Keratinocyte (primary cell): ENCODE measurements around the gene ZBTB45. TPM values are rescaled to one million over a fixed set of nuclear protein-coding genes. Genes with fewer than 3 reads are reported as not detected.

Experiments used
- DNase-seq: peaks from one replicate; pipeline ENCODE4 v3.0.0-alpha.2; 2011; ENCODE audit warnings: low read depth, missing footprints, low spot score
- FAIRE-seq: peaks from 2 replicates; lab custom pipeline; 2011; peaks lifted over from hg19 to GRCh38; lab: Jason Lieb, UNC
- H2AFZ ChIP-seq: 2 replicates; pipeline ENCODE4 v1.6.0; 2012; ENCODE audit warnings: low read length, control low read depth, inconsistent platforms; ENCODE audit not compliant: control insufficient read depth
- H3K27ac ChIP-seq: 2 replicates; pipeline ENCODE4 v1.5.1; 2011; ENCODE audit warnings: low read length; ENCODE audit not compliant: control insufficient read depth, insufficient read depth
- H3K27me3 ChIP-seq: 3 replicates; pipeline ENCODE4 v1.6.0; 2011; ENCODE audit warnings: low read length; ENCODE audit not compliant: control insufficient read depth, insufficient read depth; ENCODE audit errors: extremely low read depth
- H3K36me3 ChIP-seq, 2 experiments: 2 replicates in 1 of 2; 3 replicates in 1 of 2; pipeline ENCODE4 v1.5.1; 2011; ENCODE audit warnings: low read length in 2 of 2, mild to moderate bottlenecking in 1 of 2; ENCODE audit not compliant: control insufficient read depth in 2 of 2, insufficient read depth in 2 of 2; ENCODE audit errors: extremely low read depth in 1 of 2
- H3K4me1 ChIP-seq: 3 replicates; pipeline ENCODE4 v1.5.1; 2011; ENCODE audit warnings: low read length; ENCODE audit not compliant: control insufficient read depth, insufficient read depth; ENCODE audit errors: extremely low read depth
- H3K4me2 ChIP-seq: 3 replicates; pipeline ENCODE4 v1.6.0; 2011; ENCODE audit warnings: low read depth, low read length; ENCODE audit not compliant: control insufficient read depth, insufficient read depth; ENCODE audit errors: extremely low read depth
- H3K4me3 ChIP-seq, 3 experiments: fragments of 200-600 bp in 1 of 3; sonication (generic) in 1 of 3; 2 replicates in 2 of 3; 3 replicates in 1 of 3; pipeline ENCODE4 v1.5.1; 2011 to 2016; ENCODE audit warnings: low read length in 3 of 3, mild to moderate bottlenecking in 3 of 3, control low read depth in 2 of 3, inconsistent platforms in 1 of 3, low read depth in 1 of 3, mixed read lengths in 1 of 3, mixed run types in 1 of 3, moderate library complexity in 1 of 3; ENCODE audit not compliant: control insufficient read depth in 2 of 3, insufficient read depth in 2 of 3; ENCODE audit errors: extremely low read depth in 1 of 3
- H3K79me2 ChIP-seq: 2 replicates; pipeline ENCODE4 v1.6.0; 2012; ENCODE audit warnings: low read length; ENCODE audit not compliant: control insufficient read depth, insufficient read depth
- H3K9ac ChIP-seq: 3 replicates; pipeline ENCODE4 v1.6.0; 2011; ENCODE audit warnings: low read length; ENCODE audit not compliant: control insufficient read depth, insufficient read depth; ENCODE audit errors: extremely low read depth
- H3K9me1 ChIP-seq: 3 replicates; pipeline ENCODE4 v1.6.0; 2011; ENCODE audit warnings: low read length; ENCODE audit not compliant: control insufficient read depth, insufficient read depth; ENCODE audit errors: extremely low read depth
- H3K9me3 ChIP-seq: 2 replicates; pipeline ENCODE4 v1.5.1; 2012; ENCODE audit warnings: low read depth, low read length; ENCODE audit not compliant: control insufficient read depth
- H4K20me1 ChIP-seq: 3 replicates; pipeline ENCODE4 v1.6.0; 2011; ENCODE audit warnings: low read length; ENCODE audit not compliant: control insufficient read depth, insufficient read depth; ENCODE audit errors: extremely low read depth
- EZH2 ChIP-seq: IDR thresholded peaks from one replicate; pipeline ENCODE4 v1.6.1; 2012; ENCODE audit warnings: inconsistent platforms, mild to moderate bottlenecking, low read length, moderate library complexity
- dilution Hi-C: fragments of 300-500 bp; cut with MboI; formaldehyde crosslinking; loops from one replicate; pipeline ENCODE4 v1.7.0; 2020; ENCODE audit warnings: low sequenced_read_pairs; ENCODE audit not compliant: extremely low pct_ligation_motif_present
- polyA plus RNA-seq, 5 experiments: library from polyadenylated mRNA; depleted of rRNA in 3 of 5; stranded (reverse) in 3 of 5; stranded (forward) in 1 of 5; unstranded in 1 of 5; fragments of >200 nt; gene quantifications; 1 replicate in 1 of 5; 2 replicates in 3 of 5; 3 replicates in 1 of 5; pipeline versions ENCODE4 v1.2.1 to v1.2.3, GENCODE V29; 2011 to 2012; ENCODE audit warnings: missing spikeins in 2 of 5, low read depth in 1 of 5, low replicate concordance in 1 of 5
- TF ChIP-seq, protein P1 (sequence below), 3 experiments: IDR thresholded peaks in 1 of 3; conservative IDR thresholded peaks in 1 of 3; optimal IDR thresholded peaks in 1 of 3; 2 replicates in 2 of 3; 3 replicates in 1 of 3; pipeline versions ENCODE3 to v1.5.1; 2011; ENCODE audit warnings: low read length in 3 of 3, mild to moderate bottlenecking in 3 of 3, moderate library complexity in 2 of 3, control low read depth in 1 of 3, inconsistent platforms in 1 of 3; ENCODE audit not compliant: insufficient read depth in 2 of 3; ENCODE audit errors: extremely low read depth in 1 of 3

The ZBTB45 gene
- polyA plus RNA-seq, 1 donor (not counting 4 experiments of a cell fraction or from before 2014, with no cell fraction given), result 3.1 TPM

DNA sequence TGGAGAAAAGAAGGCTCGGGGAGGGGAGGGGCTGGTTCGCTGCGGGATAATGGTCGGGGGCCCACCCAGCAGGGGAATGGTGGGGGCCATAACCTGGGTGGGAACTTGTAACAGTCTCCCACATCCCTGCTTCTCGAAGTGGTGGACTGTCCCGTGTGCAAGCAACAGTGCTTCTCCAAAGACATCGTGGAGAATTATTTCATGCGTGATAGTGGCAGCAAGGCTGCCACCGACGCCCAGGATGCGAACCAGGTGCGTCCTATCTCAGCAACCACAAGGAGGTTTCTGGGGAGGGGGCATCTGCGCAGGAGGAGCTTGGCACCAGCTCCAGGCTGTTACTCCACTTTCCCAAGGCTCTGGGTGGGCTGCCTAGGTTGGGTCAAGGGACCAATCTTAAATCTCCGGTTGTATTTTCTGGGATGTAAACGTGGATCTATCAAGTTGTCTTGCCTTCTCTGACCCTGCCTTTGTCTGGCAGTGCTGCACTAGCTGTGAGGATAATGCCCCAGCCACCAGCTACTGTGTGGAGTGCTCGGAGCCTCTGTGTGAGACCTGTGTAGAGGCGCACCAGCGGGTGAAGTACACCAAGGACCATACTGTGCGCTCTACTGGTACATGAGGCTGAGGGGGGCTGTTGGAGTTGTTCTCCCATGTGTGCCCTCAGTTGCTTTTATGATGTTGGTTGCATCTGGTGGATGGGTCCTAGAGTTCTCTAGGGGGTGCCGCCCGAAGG lies 25.8 kb upstream of the ZBTB45 start:
- Histone ChIP-seq H3K27ac (peak overlapping the region; percentile 89), H3K79me2 (peaks cover 58% of the 10 kb centered on the region), H2AFZ (no peak overlapping the region), H3K36me3 (peaks cover 37 to 47% of the 10 kb centered on the region in 2 experiments), H3K9me3 (no peaks in the 10 kb centered on the region), H3K4me3 (peak overlapping the region; percentile 65 to 93 (median 83)), H4K20me1 (peaks cover 47% of the 10 kb centered on the region), H3K27me3 (no peaks in the 10 kb centered on the region), H3K9me1 (peaks cover 9% of the 10 kb centered on the region), H3K4me2 (peak overlapping the region; percentile 97), H3K4me1 (peaks cover 16% of the 10 kb centered on the region), H3K9ac (peak overlapping the region; percentile 89)
- dilution Hi-C loops, result no loop called here
- FAIRE-seq (no peak), DNase-seq (no peak)
- TF ChIP-seq, protein P1, sequence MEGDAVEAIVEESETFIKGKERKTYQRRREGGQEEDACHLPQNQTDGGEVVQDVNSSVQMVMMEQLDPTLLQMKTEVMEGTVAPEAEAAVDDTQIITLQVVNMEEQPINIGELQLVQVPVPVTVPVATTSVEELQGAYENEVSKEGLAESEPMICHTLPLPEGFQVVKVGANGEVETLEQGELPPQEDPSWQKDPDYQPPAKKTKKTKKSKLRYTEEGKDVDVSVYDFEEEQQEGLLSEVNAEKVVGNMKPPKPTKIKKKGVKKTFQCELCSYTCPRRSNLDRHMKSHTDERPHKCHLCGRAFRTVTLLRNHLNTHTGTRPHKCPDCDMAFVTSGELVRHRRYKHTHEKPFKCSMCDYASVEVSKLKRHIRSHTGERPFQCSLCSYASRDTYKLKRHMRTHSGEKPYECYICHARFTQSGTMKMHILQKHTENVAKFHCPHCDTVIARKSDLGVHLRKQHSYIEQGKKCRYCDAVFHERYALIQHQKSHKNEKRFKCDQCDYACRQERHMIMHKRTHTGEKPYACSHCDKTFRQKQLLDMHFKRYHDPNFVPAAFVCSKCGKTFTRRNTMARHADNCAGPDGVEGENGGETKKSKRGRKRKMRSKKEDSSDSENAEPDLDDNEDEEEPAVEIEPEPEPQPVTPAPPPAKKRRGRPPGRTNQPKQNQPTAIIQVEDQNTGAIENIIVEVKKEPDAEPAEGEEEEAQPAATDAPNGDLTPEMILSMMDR (optimal IDR thresholded peaks at IDR 0.05 in 1 of 3, IDR thresholded peaks at IDR 0.05 in 1 of 3, conservative IDR thresholded peaks at IDR 0.05 in 1 of 3; ENCODE audit: extremely low read depth in 1 of 3, insufficient read depth in 2 of 3, low read length in 3 of 3), result no peak
- no peak for TF ChIP-seq EZH2

DNA sequence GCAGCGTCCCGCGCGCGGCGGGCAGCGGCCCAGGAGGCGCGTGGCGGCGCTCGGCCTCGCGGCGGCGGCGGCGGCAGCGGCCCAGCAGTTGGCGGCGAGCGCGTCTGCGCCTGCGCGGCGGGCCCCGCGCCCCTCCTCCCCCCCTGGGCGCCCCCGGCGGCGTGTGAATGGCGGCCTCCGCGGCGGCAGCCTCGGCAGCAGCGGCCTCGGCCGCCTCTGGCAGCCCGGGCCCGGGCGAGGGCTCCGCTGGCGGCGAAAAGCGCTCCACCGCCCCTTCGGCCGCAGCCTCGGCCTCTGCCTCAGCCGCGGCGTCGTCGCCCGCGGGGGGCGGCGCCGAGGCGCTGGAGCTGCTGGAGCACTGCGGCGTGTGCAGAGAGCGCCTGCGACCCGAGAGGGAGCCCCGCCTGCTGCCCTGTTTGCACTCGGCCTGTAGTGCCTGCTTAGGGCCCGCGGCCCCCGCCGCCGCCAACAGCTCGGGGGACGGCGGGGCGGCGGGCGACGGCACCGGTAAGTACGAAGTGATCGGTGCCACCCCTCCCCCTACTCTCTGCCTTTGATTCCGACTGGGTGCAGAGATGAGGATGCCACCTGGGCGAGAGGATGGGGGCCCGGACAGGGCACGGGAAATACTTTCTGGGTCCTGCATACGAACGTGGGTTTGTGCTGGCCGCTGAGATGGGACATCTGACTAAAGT lies 25.1 kb upstream of the ZBTB45 start:
- H3K27me3 ChIP-seq, result no peaks in the 10 kb centered on the region
- H3K4me2 ChIP-seq, result peak overlapping the region; percentile 97
- peaks cover 51% of the 10 kb centered on the region for H3K79me2 ChIP-seq
- peak overlapping the region; percentile 65 to 93 (median 83) for H3K4me3 ChIP-seq
- DNase-seq (no peak), FAIRE-seq (no peak)
- H3K9ac ChIP-seq, result peak overlapping the region; percentile 89
- peaks cover 41% of the 10 kb centered on the region for H4K20me1 ChIP-seq
- no peak for TF ChIP-seq EZH2
- TF ChIP-seq, protein P1 (optimal IDR thresholded peaks at IDR 0.05 in 1 of 3, IDR thresholded peaks at IDR 0.05 in 1 of 3, conservative IDR thresholded peaks at IDR 0.05 in 1 of 3; ENCODE audit: extremely low read depth in 1 of 3, insufficient read depth in 2 of 3, low read length in 3 of 3), result no peak
- peaks cover 9% of the 10 kb centered on the region for H3K9me1 ChIP-seq
- peak overlapping the region; percentile 89 for H3K27ac ChIP-seq
- no peaks in the 10 kb centered on the region for H3K9me3 ChIP-seq
- dilution Hi-C loops, result no loop called here
- peaks cover 16% of the 10 kb centered on the region for H3K4me1 ChIP-seq
- no peak overlapping the region for H2AFZ ChIP-seq
- H3K36me3 ChIP-seq, result peaks cover 30 to 40% of the 10 kb centered on the region in 2 experiments
